OCI-M2 (cell line): ENCODE results near the gene SLC39A11.
"Not testable (repeated sequence)": the region's sequence is repeated elsewhere in the genome, so short reads cannot be mapped to it uniquely, and the experiment has no call there.

Source experiments
- DNase-seq: peaks from one replicate; lab custom pipeline; 2025; ENCODE audit not compliant: unreplicated experiment; lab: John Stamatoyannopoulos, UW

Gene SLC39A11

DNA sequence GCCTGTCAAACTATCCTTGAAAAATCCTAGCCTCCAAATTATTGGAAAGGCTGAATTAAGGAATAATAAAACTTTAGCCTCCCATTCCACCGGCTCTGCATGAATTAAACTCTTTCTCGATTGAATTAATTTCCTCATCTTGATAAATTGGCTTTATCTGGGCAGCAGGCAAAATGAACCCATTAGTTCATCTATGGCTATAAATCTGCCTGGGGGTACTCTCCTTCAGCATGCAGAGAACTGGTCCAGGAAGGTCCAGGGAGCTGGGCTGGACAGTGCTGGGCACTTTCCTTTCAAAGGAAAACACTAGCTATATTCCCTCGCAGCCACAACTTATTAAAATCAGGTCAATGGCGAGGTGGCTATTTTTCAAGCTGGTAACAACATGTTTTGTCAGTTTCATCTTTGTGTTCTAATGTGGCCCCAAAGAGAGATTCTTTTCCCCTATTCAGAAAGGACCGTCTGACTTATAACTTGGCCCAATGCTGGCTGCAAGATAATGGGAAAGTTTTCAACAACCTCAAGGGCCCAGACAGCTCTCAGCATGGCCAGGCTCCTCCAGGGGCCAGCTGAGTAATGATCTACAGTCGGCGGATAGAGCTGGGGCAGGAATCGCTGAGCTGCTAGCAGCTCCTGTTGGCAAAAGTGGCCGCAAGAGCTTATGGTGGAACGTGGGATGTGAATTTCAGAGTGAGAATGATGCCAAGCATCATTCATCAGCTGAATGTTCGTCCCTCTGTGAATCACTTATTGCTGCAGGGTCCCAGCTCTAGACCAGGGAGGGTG, 326.9 kb downstream of the SLC39A11 start:
- DNase-seq: no peak

GRCh38 chr17:72764632-72765041, 327.9 kb downstream of the SLC39A11 start:
- no peak for DNase-seq

- no peak for DNase-seq
Observed at GRCh38 chr17:72763981-72764380, 328.5 kb downstream of the SLC39A11 start.

GRCh38 chr17:72761893-72762575, 330.5 kb downstream of the SLC39A11 start:
- not testable (repeated sequence) for DNase-seq

GRCh38 chr17:72761431-72761830, 331.1 kb downstream of the SLC39A11 start:
- no peak for DNase-seq

DNA sequence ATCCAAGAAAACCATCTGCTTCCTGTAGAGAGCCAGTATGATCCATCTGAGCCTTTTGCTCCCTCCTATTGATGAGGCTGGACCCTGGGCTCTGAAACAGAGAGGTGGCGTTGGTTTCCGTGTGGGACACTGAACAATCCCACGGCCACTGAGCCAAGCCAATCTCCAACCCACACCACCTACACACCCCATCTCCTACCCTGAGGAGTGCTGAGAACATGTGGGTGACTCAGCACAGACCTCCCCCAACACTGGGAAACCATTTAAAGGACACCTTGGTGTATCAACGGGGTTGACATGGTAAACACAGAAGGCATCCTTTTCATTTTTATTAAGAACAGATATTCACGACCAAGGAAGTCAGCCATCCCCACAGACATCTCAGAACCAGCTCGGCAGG, 332.1 kb downstream of the SLC39A11 start:
- DNase-seq: no peak

GRCh38 chr17:72759301-72759700, 333.2 kb downstream of the SLC39A11 start:
- no peak for DNase-seq

DNA sequence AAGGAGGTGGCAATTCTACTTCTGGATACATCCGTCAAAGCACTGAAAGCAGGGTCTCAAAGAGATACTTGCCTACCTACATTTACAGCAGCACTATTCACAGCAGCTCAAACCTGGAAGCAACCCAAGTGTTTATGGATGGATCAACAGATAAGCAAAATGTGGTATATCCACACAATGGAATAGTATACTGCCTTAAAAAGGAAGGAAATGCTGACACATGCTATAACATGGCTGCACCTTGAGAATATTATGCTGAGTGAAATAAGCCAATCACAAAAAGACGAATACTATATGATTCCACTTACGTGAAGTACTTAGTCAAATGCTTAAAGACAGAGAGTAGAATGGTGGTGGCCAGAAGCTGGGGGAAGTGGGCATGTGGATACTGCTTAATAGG, 336.2 kb downstream of the SLC39A11 start:
- DNase-seq: no peak

- DNase-seq: no peak
Observed at GRCh38 chr17:72754513-72754912, 338.0 kb downstream of the SLC39A11 start.

- DNase-seq: no peak
Observed at GRCh38 chr17:72751746-72752145, 340.7 kb downstream of the SLC39A11 start.

- DNase-seq: no peak
Observed at GRCh38 chr17:72749119-72749572, 343.3 kb downstream of the SLC39A11 start.

DNA sequence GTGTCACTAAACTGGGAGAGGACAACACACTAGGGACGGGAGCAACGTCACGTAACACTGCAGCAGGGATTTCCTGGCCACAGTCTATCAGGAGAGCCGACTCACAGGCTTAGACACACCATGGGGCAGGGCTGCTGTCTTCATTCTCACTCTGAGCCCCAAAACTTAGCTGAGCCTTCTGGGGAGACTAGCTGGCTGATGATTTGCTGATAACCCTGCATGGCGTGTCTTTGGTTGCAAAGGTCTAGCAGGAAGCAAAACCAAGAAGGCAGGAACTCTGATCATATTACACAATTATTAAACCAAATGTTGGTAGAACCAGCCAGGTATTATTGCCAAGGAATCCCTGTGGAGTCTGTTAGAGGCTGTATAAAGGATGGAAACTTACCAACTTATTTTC, 345.0 kb downstream of the SLC39A11 start:
- no peak for DNase-seq

DNA sequence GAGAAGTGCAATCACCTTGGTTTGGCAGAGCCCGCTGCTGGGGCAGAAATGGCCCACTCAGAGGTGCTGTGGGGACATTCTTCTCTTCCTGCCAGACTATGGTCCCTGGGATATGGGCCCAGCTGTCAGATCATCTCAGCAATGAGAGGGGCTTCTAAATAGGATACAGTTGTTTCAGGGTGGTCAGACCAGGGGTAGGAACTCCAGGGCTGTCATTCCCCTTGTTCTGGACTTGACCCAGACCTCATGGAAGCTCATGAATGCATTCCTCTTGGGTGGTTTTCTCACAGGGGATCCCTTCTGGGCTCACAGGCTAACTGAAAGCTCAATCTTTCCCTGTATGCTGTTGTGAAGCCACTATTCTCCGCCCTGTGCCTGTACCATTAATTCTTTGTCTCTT, 347.2 kb downstream of the SLC39A11 start:
- DNase-seq: no peak

DNA sequence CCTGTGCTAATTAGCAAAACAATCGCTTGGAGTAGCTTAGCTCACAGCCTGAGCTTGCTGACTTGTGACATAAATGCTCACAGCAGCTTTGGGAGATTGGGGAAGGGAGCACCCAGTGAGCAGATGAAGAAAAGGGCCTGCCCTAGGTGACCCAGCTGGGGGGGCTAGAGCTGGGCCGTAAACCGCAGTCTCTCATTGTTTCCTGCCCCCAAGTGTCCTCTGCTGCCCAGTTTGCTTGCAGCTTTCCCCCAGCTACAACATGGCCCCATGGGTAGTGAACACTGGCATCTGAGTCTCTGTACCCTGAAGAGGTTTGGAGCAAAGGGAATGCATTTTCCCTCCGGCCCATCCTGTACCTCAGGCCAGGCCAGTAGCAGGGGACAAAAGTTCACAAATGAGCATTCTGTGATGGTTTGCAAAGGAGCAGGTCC, 349.4 kb downstream of the SLC39A11 start:
- DNase-seq: no peak

DNA sequence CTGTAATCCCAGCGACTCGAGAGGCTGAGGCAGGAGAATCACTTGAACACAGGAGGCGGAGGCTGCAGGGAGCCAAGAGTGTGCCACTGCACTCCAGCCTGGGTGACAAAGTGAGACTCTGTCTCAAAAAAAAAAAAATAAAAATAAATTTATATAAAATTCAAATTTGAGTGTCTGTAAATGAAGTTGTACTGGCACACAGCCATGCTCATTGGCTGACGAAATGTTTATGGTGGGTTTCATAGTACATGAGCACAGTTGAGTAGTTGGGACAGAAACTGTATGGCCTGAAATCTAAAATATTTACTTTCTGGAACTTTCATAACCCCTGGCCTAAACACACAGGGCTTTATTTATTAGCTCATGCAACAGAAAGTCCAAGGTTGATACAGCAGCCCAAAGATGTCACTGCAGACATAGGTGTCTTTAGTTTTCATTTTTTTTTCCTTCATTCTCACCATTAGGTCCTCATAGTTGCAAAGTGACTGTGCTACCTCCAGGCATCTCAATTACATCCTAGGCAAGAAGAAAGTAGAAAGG, 355.3 kb downstream of the SLC39A11 start:
- no peak for DNase-seq

DNA sequence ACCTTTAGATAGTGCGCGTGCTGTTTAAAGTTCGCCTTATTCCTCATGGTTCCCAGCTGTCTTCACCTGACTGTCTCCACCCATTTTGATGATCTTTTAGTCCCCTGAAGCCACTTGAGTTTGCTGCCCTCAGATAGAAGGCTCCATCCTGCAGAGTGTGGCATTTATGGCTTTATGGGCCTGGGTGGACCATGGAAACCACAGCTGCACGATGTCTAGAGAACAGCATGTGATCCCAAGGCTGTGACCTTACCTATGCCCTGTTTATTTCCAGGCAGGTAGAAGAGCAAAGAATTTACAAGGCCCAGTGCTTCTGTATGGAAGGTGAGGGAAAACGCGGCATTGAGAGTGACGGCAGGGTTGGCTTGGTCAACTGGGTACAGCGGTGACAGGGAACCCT, 356.9 kb downstream of the SLC39A11 start:
- no peak for DNase-seq

GRCh38 chr17:72735048-72735447, 357.4 kb downstream of the SLC39A11 start:
- no peak for DNase-seq

- no peak for DNase-seq
Observed at GRCh38 chr17:72734613-72735012, 357.9 kb downstream of the SLC39A11 start.

DNA sequence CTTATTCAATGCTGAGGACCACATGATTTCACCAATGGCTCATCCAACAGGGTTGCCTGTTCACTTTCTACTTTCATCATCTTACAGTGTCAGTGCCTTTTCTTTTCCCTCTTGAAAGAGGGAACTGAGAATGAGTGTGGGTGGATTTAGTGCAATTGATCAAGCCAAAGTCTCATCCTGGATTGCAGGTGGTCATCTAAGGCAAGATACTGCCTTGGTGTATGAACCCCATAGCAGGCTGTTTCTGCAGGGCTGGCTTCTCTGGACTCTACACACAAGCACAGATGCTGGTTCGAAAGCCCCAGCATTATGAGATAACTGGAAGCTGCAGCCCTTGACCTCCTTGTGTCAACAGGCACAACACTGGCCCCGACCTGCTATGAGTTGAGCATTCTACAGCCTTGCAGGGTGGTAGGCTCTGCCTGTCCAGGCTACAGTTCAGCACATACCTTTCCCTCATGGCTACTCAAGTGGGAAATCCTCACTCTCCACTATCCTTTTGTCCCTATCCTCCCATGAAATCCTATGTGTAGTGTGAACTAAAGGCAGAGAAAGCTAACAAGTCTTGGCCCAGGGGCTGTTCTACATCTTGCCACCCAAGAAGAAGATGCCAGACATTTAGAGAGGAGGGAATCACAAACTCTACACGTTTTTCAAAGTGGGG, 358.7 kb downstream of the SLC39A11 start:
- DNase-seq: no peak

DNA sequence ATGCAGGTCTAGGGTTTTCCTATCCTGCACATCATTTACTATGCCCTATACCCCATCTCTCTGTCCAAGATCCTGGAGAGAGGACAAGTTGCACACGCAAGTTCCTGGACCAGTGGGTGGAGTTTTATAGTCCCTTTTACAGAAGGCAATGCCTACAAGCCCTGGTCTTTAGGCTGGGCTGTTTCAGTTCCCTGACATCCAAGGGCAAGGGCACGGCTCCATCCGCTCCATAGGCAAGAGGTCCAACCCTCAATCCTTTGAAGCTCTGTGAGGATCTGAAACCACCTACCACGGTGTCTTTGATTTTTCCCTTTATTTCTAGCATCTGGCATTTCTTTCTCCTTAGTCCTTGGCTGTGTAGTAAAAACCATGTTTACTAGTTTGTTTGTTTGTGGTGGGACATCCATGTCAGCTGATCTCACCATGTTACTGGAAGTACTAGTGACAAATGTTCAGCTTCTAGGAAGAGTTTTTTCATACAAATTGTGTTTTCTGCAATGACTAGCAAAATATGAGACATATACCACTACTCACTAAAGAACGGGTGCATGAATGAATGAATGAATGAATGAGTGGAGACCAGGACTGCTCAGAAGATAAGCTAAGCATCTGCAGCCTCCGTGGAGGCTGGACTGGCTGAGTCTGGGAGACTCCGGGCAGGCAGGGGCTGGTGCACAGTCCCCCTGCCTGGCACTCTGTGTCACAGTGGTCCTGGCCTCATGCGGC, 359.4 kb downstream of the SLC39A11 start:
- no peak for DNase-seq

DNA sequence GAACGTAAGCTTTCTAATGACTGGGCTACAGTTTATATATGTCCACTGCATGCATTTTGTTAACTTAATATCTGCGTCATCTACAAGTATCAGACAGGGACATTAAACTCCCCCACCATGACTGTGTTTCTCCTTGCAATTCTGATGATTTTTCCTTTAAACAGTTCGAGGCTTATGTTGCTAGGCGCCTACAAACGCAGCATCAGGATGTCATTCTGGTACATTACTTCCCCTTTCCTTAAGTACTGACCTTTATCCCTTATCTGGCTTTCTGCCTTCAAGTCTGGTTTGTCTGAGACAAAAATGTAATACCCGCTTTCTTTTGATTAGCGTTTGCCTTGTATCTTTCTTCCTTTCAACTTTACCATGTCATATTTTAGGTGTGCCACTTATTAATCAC, 362.4 kb downstream of the SLC39A11 start:
- DNase-seq: no peak
